GM19463 (cell line): ENCODE measurements around the gene MICAL3.
"Not testable (repeated sequence)": the region's sequence is repeated elsewhere in the genome, so short reads cannot be mapped to it uniquely, and the experiment has no call there.

Source experiments
- ATAC-seq: cut with Tn5 transposase; IDR thresholded peaks from one replicate; pipeline ENCODE4 v1.9.1; 2021; ENCODE audit warnings: mild to moderate bottlenecking, moderate library complexity; ENCODE audit not compliant: unreplicated experiment

Gene MICAL3

DNA sequence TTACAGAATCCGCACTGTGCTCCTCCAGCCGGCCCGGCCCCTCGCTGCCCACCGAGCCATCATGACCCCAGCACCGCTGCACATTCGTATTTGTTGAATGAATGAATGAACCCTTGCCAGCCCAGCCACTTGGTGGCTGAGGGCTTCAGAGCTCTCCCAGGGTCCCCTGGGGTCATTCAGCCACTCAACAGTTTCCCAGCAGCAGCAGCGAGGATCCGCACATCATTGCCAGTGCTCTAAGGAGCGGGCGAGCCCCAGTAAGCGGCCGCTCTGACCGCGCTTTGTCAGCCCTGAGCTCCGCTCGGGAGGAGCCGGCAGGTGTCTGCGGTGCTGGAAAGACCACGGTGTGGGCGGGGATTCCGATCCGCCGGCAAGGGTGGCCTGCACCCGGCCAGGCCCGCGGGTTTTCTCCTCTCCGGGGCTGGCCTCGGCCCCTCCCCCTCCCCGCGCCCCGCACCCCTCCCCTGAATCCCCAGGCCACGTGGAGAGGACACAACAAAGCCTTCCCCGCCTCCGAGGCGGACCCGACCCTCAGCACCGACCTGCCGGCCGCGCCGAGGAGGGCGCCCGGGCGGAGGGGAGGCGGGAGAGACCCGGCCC lies 250.7 kb downstream of the MICAL3 start:
- peak; percentile 47 for ATAC-seq

DNA sequence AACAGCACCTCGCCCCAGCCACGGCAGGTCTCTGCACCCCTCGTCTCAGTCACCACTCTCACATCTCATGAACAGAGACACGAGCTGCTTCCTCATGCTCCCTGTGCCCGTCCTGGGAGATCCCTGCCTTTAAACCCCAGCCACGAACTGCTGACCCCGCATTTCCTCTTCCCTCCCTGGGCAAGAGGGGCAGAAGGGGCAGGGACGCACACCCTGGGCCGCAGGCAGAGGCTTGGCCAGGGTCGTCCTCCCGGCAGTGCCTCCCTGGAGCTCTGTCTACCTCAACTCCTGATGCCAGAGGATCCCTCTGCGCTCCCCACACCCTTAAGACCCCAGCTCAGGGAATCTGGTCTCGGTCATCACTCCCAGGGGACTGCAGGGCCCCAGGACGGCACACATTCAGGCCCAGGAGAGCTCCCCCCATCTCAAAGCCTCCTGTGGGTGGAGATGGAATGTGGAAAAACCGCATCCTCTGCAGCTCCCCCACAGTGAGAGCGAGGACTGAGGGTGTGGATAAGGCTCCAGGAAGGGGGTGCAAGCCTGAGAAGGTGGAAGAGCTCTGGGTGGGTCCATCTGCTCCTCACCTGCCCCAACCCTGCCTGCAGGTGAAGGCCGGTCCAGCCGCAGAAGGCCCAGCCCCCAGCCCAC lies 251.3 kb downstream of the MICAL3 start:
- no peak for ATAC-seq

DNA sequence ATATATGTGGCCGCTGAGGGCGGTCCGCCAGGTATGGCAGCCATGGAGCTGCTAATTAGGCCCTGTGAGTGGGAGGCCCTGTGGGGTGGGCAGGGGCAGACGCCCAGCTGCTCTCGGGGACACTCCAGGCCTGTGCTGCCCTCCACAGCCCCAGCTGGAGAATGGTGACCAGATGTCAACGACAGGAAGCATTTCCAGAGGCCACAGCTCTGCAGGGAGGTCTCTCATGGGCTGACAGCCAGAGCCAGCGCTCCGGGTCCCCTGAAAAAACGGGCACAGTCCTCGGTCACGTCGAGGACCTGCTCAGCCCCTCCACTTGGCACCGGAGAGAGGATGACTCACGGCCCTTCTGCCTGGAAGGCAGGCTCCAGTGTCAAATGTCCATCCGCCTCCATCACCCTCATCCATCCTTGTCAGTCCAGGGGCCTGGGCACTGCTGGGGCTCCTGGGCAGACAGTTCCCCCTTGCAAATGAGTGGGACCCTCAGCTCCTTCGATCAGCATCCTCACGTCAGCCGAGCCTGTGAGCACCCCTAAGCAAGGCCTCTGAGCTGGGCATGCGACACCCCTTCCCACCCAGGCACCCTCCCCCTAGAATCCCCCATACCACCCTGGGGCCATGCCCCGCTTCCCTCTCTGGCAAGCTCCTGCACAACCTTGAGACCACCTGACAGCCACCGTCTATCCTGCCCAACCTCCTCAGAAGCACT lies 252.0 kb downstream of the MICAL3 start:
- no peak for ATAC-seq

DNA sequence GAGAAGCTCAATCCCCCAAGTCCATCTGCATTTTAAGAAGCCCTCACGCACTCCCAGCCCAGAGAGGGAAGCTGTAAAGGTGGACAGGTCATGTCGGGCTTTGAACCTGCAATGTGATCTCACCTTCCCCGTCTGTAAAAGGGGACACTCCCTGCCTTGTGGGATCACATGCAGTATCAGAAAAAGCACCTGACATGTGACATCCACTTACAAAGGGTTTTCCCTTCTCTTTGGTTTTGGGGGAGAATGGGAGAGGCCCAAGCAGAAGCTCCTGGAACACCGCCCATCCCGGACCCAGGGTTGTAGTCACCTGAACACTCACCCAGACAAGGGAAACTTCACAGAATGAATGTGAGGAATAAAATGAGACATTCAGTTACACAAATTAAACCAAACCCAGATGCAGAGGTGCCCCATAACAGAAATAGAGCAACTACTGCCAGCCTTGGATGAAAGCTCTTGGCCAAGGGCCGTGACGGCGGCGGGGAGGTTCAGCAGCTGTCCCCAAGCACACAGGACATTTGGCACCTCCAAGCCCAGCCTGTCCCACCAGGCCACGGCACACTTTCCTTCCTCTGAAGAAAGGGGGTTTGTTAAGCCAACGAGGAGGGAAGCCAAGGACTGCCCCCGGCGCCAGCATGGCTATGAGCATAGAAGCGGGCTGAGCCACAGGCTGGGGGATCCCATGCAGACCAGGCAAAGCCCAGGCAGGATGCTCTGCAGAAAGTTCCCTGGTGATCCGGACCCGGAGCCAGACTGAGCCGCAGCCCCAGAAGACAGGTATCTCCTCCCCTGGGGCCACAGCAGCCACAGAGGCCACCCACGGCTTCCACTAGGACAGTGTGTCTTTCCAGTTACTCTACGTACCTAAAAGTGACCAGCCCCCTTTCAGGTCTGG lies 253.9 kb downstream of the MICAL3 start:
- no peak for ATAC-seq

DNA sequence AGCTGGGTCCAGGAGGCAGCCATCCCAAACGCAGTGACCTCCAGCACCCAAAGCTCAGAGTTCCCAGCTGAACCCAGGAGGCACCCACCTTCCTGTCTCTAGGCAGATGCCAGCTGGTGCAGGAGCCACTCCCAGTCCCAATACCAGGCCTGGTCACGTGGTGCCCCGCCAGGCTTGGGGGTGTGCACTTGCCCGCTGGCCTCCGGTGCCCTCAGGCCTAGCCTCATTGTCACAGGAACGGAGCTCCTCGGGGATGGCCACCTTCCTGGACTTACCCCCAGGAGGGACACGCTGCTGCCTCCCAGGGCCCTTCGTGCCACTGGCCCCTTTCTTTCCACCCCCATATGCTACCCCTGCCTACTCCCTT lies 254.7 kb downstream of the MICAL3 start:
- ATAC-seq = no peak

DNA sequence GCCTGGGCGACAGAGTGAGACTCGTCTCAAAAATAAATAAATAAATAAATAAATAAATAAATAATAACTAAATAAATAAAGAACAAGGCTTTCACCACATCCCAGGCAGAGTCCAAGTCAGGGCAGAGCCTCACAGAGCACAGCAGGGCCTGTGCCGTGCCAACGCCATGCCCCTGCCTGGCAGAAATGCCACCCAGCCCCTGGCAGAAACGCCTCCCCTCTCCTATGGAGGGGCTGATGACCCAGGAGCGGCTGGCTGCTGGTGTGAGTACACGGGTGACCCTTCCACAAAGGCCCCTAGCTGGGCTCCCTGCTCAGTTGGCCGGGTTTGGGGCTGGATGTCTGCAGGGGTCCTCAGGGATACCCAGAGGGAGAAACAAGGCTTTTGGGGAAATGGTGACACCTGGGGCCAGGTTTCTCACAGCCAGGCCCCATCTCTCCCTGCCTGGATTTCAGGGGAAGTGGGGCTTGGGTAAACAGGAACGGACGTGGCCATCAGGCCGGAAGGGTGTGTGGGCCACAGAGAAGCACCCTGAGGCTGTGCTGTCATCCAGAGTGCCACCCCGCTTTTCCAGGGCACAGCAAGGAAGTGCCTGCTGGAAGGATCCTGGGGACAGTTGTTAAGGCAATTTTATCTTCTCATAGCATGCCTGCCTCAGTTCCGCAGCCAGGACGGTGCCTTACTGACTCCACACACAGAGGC lies 255.2 kb downstream of the MICAL3 start:
- no peak for ATAC-seq

DNA sequence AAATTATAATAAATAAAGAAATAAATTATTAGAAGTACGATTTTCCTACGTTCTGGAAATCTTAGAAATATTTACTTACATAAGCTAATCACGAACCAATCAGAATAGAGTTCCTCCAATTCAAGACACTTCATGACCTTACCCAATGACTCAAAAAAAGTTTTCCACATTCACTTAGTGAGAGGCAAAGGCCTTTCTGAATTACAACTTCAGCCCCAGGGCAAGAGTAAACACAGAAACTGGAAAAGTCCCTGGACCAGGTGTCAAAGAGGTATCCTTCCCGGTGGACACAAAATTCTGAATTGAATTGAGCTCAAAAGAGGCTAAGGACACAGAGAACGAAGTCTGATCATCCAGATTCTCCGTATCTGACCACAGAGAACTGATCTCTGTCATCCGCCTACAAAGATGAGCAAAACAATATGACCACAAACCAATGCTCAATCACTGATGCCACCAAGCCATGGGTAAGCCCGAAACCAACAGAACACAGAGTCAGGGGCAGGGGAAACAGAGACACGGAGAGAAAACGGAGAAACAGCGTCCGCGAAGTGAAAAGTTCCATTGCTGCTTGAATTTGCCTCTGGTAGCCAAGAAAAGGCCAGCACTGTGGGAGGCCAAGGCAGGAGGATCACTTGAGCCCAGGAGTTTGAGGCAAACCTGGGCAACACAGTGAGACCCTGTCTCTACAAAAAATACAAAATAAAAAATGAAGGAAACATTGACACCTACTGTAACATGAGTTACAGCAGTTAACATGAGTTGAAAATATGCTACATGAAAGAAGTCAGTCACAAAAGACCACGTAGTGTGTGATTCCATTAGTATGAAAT lies 256.9 kb downstream of the MICAL3 start:
- peak; percentile 91 for ATAC-seq

DNA sequence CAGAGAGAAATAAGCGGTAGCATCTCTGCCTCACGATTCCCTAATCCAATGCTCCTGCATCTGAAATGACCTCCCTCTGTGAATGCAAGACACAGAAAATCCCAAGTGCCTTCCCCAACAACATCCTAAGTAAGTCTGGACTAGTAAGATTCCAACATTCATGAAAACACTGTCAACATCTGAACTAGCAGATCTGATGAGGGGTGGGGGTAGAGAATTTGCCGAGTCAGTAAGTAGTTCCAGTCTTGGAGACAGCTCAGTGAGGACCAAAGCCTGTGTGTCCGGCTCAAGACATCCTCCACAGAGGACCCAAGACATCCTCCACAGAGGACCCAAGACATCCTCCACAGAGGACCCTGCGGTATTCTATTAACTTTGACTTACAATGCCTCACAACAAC lies 259.5 kb downstream of the MICAL3 start:
- ATAC-seq = not testable (repeated sequence)

DNA sequence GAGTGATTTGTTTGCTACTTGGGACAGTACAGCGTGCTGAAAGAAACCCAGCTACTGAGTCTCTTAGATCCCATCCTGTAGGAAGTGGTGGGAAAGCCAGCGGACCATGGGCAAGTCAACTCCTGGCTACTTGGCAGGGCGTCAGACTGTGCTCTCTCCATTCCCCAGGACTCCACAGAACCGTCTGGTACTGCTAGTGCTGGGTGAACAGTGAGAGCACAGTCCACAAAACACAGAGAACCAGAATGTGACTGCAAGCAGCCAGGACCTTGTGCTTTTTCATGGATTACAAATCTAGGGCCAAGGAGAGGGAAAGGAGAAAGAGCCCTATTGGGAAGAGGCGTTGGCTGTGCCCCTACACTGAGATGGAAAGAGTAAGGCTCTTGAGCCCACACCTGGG lies 260.3 kb downstream of the MICAL3 start:
- no peak for ATAC-seq

DNA sequence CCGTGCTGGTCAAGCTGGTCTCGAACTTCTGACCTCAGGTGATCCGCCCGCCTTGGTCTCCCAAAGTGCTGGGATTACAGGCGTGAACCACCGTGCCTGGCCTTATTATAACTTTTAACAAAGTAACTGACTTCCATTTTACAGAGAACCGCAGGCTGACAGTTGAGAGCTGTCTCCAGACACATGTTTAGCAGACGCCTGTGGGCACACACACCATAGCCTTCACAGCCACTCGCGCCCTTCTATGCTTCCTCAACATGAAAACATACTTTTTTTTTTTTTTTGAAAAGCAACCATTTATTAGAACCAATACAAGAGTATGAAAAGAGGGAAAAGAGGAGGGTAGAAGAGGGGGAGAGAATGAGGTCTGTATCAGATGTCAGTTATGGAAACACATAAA lies 260.9 kb downstream of the MICAL3 start:
- not testable (repeated sequence) for ATAC-seq

DNA sequence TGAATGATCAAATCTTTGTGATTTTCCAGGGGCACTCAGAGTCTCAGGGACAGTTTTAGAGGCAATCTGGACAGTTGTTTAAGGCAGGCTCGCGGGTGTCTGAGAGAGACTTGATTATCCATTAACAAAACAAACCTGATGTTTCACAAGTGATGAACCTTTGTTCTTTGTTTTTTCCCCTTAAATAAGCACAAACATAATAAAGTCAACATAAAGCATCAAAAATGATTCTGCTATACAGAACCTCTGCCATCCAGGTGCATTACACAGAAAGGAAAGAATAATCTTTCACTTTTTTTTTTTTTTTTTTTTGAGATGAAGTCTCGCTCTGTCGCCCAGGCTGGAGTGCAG lies 263.2 kb downstream of the MICAL3 start:
- no peak for ATAC-seq

DNA sequence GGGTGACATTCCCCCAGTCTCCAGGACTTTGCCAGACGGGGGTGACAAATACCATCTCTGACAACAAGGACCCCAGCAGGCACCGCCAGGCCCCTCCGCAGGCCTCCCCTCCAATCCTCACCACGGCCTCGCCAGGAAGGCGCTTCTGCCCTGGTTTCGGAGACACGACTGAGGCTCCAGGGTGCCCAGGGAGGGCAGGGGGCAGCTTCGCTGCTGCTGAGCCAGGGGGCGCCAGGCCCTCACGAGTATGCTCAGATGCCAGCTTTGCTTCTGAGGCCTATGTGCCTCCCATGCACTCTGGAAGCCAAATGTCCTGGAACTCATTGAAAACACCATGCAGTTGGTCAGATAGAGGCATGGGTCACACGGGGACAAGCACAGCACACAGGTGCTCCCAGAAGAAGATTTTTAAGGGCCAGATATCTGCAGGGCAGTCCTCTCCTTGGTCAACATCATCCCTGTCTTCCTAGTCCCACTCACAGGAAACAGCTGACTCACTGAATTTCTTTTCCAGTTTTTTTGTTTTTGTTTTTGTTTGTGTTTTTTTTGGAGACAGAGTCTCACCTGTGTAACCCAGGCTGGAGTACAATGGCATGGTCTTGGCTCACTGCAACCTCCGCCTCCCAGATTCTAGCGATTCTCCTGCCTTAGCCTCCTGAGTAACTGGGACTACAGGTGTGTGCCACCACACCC lies 270.0 kb downstream of the MICAL3 start:
- ATAC-seq = no peak

DNA sequence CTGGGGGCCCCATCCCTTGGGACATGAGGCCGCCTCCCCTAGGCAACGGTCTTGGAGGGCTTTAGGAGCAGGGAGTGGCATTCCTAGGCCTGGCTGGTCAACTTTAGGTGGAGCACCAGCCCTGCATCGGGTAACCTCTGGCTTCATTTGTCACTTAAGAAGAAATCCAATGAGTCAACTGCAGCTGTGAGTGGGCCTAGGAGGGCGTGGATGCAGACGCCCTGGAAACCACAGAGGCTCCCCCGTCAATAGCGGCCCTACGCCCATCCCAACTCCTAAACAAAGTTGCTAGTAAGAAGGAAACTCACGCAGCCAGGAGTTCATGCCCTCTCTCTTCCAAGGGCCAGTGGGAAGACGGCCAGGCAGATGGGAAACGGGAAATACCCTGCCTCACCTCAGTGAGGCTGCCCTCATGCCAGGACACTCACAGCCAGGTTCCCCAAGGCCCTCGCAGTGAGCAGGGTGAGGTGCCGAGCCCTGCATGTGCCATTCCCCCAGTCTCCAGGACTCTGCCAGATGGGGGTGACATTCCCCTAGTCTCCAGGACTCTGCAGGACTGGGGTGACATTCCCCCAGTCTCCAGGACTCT lies 270.9 kb downstream of the MICAL3 start:
- no peak for ATAC-seq

DNA sequence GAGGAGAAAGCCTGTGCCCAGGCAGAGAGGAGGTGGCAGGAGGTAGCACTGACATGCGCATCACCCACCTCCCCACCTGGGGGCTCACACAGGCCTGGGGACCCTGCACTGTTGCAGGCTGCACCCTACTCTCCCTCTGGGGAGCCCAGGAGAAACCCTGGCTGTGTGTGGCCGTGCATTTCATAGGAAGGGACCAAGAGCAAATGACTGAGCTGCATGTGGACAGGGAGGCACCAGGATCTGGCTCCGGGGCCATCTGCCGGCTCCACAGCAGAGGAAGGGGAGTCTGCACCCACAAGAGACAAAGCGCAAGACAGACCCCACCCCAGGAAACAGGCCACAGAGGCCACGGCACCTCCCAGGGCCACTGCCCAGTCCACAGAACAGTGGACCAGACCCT lies 272.8 kb downstream of the MICAL3 start:
- ATAC-seq = no peak

DNA sequence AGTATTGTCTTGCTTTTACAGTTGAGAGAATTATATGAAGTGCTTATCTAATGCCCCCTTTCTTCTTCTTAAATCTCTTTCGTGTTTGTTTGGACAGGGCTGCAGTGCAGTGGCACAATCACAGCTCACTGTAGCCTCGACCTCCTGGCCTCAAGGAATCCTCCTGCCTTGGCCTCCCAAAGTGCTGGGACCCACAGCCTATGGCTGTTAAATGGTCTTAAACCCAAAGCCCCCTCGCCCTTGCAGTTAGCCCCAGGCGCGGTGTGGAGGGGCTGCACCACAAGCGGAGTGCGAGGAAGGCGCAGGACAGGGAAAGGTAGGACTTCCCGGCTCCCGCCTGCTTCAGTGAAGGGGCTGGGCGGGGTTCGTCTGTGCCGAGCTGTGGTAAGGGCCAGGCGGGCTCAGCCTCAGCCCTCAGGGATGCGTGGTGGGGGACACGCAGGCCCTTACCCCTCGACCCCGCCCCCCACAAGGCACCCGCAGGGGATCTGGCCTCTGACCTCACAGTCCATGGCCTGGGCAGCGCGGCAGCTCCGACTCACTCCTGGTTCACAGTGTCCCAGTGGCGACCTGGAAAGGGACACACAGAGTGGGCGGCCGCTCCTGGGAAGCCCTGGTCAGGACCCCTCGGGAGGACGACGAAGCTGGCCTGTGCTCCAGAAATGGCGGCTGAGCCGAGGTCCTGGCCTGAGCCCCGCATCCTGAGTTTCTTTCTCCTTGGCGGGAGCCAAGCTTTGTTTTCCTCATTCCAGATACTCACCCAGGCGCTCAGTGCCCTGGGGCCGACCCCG lies 274.6 kb downstream of the MICAL3 start:
- no peak for ATAC-seq

DNA sequence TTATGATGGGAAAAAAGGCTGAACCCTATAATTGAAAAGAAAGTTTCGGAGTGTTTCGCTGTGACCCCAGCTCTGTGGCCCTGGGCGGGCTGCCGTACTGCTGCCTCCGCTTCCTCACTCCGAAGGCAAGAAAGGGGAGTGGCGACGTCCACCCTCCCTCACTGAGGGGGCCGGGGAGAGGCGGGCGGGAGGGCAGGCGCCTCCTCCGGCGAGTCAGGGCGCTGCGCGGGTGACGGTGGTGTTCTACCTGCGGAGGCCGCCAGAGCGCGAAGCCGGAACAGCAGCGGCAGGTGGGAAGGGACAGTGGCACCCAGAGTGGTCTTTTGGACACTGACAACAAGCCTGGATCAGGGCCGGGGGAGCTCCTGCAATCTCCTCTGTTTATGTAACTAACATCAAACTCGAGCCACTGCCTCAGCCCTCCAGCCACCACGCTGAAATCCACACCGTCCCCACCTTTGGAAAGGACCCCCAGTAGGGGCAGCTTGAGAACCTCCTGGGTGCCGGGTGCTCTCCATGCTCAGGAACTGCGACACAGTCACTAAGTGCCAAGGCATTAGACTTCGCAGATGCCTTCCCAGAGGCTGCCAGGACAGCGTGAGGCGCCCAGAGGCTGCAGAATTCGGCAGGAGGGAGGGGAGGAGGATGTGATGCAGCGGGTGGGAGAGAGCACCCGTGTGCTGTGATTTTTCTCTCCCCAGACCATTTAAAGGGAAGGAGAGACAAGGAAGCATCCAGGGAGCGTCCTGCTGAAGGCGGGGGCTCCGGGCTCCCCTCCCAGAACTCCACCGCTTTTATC lies 275.6 kb downstream of the MICAL3 start:
- no peak for ATAC-seq

DNA sequence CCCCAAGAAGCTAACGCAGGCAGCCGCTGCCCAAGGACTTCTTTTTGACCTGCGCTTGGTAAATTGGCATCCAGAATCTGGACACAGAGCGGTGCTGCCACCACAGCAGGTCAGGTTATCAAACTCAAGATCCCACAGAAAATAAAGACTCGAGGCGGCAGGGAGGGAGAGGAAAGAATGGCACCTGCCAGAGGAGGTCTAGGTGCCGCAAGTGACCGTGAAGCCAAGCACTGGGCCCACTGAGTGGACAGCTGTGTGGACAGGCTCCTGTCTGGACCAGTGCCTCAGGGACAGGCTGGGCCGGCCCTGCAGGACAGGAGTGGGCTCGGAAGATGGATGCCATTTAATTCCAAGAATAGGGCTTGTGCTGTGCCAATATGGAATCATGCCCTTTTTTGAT lies 277.4 kb downstream of the MICAL3 start:
- no peak for ATAC-seq
